Body of pancreas (tissue), 4 donors: ENCODE results near the gene PDE10A.

Source experiments
- CTCF ChIP-seq, 7 experiments: fragments of 450-650 bp in 4 of 7; fragments of 200-600 bp in 3 of 7; sonication (generic) in 3 of 7; IDR thresholded peaks; one replicate each; pipeline ENCODE4 v1.5.1; 2016 to 2019; ENCODE audit warnings: antibody characterized with exemption in 7 of 7
- POLR2A ChIP-seq, 3 donors: fragments of 450-650 bp; IDR thresholded peaks; one replicate each; pipeline ENCODE4 v1.6.1; 2016; ENCODE audit warnings: antibody characterized with exemption in 3 of 3, mild to moderate bottlenecking in 2 of 3

DNA sequence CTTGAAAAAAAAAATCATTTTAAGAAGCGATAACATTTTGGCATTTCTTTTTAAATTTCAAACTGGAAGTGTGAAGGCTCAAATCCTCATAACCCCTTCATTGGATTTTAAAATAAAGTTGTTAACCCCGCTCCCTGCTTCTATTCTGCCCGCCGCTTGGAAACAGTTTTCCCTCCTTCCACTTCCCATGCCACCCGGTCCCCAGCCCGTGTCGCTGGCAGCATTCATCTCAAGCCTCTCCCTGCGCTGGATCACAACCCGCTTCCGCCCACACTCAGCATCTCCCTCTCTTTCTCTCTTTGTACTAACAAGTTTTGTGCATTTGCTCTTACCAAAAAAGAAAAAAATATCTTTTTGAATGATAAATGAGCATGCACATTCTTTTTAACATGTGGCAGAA lies 15.4 kb upstream of the PDE10A start:
- TF ChIP-seq CTCF (IDR thresholded peaks at IDR 0.05) (no peak), POLR2A (IDR thresholded peaks at IDR 0.05) (no peak)
